A549 (cell line): ENCODE measurements around the gene TRIOBP. TPM values are rescaled to one million over a fixed set of nuclear protein-coding genes. Genes with fewer than 3 reads are reported as not detected.

Experiments
- ATAC-seq, 2 experiments: fragments of 200-7000 bp in 1 of 2; fragments of >200 bp in 1 of 2; cut with Nextera tagmentation in 1 of 2; cut with Tn5 transposase in 1 of 2; 3 replicates each; pipeline versions ENCODE4 v1.8.0 to v1.9.1; 2018 to 2020; ENCODE audit warnings: mild to moderate bottlenecking in 1 of 2, moderate library complexity in 1 of 2
- CTCF ChIA-PET: fragments of 300-600 bp; sonication (Branson Sonifier 250); formaldehyde crosslinking; extraction: SDS; loops from one replicate; lab custom pipeline; 2021; ENCODE audit warnings: antibody characterized with exemption, inconsistent platforms; lab: Yijun Ruan, JAX
- POLR2A ChIA-PET: fragments of 350-600 bp; formaldehyde crosslinking; extraction: SDS; loops from one replicate; lab custom pipeline; 2021; ENCODE audit warnings: antibody characterized with exemption, inconsistent platforms; lab: Yijun Ruan, JAX
- DNase-seq, 2 experiments: peaks; one replicate each; pipeline versions ENCODE4 v3.0.0 to v3.0.0-alpha.2; 2011 to 2016; ENCODE audit warnings: low read depth in 1 of 2, low spot score in 1 of 2
- FAIRE-seq: peaks from 2 replicates; lab custom pipeline; 2011; peaks lifted over from hg19 to GRCh38; lab: Jason Lieb, UNC
- H3K27ac ChIP-seq, 2 experiments: fragments of >200 bp; sonication (Bioruptor Twin); formaldehyde crosslinking; 3 replicates each; pipeline ENCODE4 v1.5.1; 2016 to 2017
- H3K4me1 ChIP-seq: fragments of >200 bp; sonication (Bioruptor Twin); formaldehyde crosslinking; 3 replicates; pipeline ENCODE4 v1.6.1; 2016
- H3K4me2 ChIP-seq: fragments of >200 bp; sonication (Bioruptor Twin); formaldehyde crosslinking; 3 replicates; pipeline ENCODE4 v1.6.1; 2016
- H3K4me3 ChIP-seq: fragments of >200 bp; sonication (Bioruptor Twin); formaldehyde crosslinking; 3 replicates; pipeline ENCODE4 v1.5.1; 2016
- H3K9me3 ChIP-seq: fragments of >200 bp; sonication (Bioruptor Twin); formaldehyde crosslinking; 3 replicates; pipeline ENCODE4 v1.6.1; 2016
- BHLHE40 ChIP-seq: IDR thresholded peaks from 2 replicates; pipeline ENCODE4 v1.6.1; 2012; ENCODE audit warnings: low read depth, low read length, inconsistent platforms
- CEBPB ChIP-seq, 2 experiments: fragments of >200 bp in 1 of 2; sonication (Bioruptor Twin) in 1 of 2; formaldehyde crosslinking in 1 of 2; IDR thresholded peaks; 2 replicates each; pipeline ENCODE4 v1.6.1; 2012 to 2016
- EP300 ChIP-seq, 2 experiments: fragments of >200 bp; sonication (Bioruptor Twin); formaldehyde crosslinking; IDR thresholded peaks; 2 replicates in 1 of 2; 3 replicates in 1 of 2; pipeline ENCODE4 v1.6.1; 2016 to 2017
- FOXS1 ChIP-seq: fragments of 250-450 bp; sonication (Bioruptor Pico); IDR thresholded peaks from 2 replicates; pipeline ENCODE4 v1.5.0; 2020; ENCODE audit warnings: mild to moderate bottlenecking, moderate library complexity
- GATA3 ChIP-seq: IDR thresholded peaks from 2 replicates; pipeline ENCODE4 v1.6.1; 2012; ENCODE audit warnings: borderline replicate concordance
- HOXA7 ChIP-seq: fragments of 250-450 bp; sonication (Bioruptor Pico); IDR thresholded peaks from 2 replicates; pipeline ENCODE4 v1.5.0; 2020; ENCODE audit warnings: mild to moderate bottlenecking, moderate library complexity
- JUN ChIP-seq, 2 experiments: fragments of >200 bp; sonication (Bioruptor Twin); formaldehyde crosslinking; IDR thresholded peaks; 2 replicates in 1 of 2; 3 replicates in 1 of 2; pipeline ENCODE4 v1.6.1; 2016 to 2017
- JUNB ChIP-seq: fragments of >200 bp; sonication (Bioruptor Twin); formaldehyde crosslinking; IDR thresholded peaks from 2 replicates; pipeline ENCODE4 v1.6.1; 2016
- KDM1A ChIP-seq: fragments of 200-600 bp; sonication (generic); IDR thresholded peaks from 2 replicates; pipeline ENCODE4 v1.6.1; 2016; ENCODE audit warnings: low read depth, mild to moderate bottlenecking
- KDM5A ChIP-seq: fragments of 200-600 bp; sonication (generic); IDR thresholded peaks from 2 replicates; pipeline ENCODE4 v1.6.1; 2016; ENCODE audit warnings: antibody characterized with exemption, mild to moderate bottlenecking
- MYC ChIP-seq: IDR thresholded peaks from 2 replicates; pipeline ENCODE4 v1.6.1; 2012; ENCODE audit warnings: mild to moderate bottlenecking, inconsistent platforms, low read length, improper control_type of control experiment, borderline replicate concordance
- NPAS2 ChIP-seq: fragments of 250-450 bp; sonication (Bioruptor Pico); IDR thresholded peaks from 2 replicates; pipeline ENCODE4 v1.8.0; 2022; ENCODE audit warnings: mild to moderate bottlenecking, moderate library complexity, borderline replicate concordance
- PHF8 ChIP-seq: fragments of 200-600 bp; sonication (generic); IDR thresholded peaks from 2 replicates; pipeline ENCODE4 v1.6.1; 2016; ENCODE audit warnings: low read depth, mild to moderate bottlenecking, antibody characterized with exemption, moderate library complexity, borderline replicate concordance
- POLR2A ChIP-seq: IDR thresholded peaks from 2 replicates; pipeline ENCODE4 v1.6.1; 2012; ENCODE audit warnings: mild to moderate bottlenecking, low read length
- POLR2AphosphoS2 ChIP-seq: conservative IDR thresholded peaks from 2 replicates; pipeline ENCODE4 v1.6.1; 2012; ENCODE audit warnings: low read length, improper control_type of control experiment, inconsistent platforms
- RAD21 ChIP-seq, 2 experiments: fragments of >200 bp in 1 of 2; sonication (Bioruptor Twin) in 1 of 2; formaldehyde crosslinking in 1 of 2; IDR thresholded peaks in 1 of 2; conservative IDR thresholded peaks in 1 of 2; 2 replicates in 1 of 2; 3 replicates in 1 of 2; pipeline ENCODE4 v1.6.1; 2012 to 2018; ENCODE audit warnings: inconsistent platforms in 1 of 2
- RARB ChIP-seq: fragments of 250-450 bp; sonication (Bioruptor Pico); IDR thresholded peaks from 2 replicates; pipeline ENCODE4 v1.8.0; 2021; ENCODE audit warnings: mild to moderate bottlenecking, moderate library complexity
- RNF2 ChIP-seq: fragments of 200-600 bp; sonication (generic); IDR thresholded peaks from 2 replicates; pipeline ENCODE4 v1.6.1; 2016; ENCODE audit warnings: low read depth, mild to moderate bottlenecking, antibody characterized with exemption, moderate library complexity, borderline replicate concordance
- SMC3 ChIP-seq: fragments of >200 bp; sonication (Bioruptor Twin); formaldehyde crosslinking; IDR thresholded peaks from 3 replicates; pipeline ENCODE4 v1.6.1; 2018; ENCODE audit warnings: inconsistent platforms
- ZNF302 ChIP-seq: fragments of 250-450 bp; sonication (Bioruptor Pico); IDR thresholded peaks from 2 replicates; pipeline ENCODE4 v1.9.0; 2021; ENCODE audit warnings: inconsistent platforms, mild to moderate bottlenecking, moderate library complexity
- WGBS: methylation state at CpG from one replicate; pipeline ENCODE4 v1.1.6; 2017; ENCODE audit errors: missing lambda C conversion rate; 5-methylcytosine and 5-hydroxymethylcytosine counted together
- polyA plus RNA-seq, 4 experiments: library from polyadenylated mRNA; depleted of rRNA in 3 of 4; stranded (reverse); fragments of >200 nt; fragmentation: RNase III in 1 of 4; extraction: RNeasy Plus Mini Kit Qiagen cat#74134 plus additional on column Dnase treatment in 1 of 4; gene quantifications; 2 replicates in 3 of 4; 3 replicates in 1 of 4; pipeline ENCODE4 v1.2.3, GENCODE V29; 2011 to 2017
- TF ChIP-seq, protein P1 (sequence below): fragments of 250-450 bp; sonication (Bioruptor Pico); IDR thresholded peaks from 2 replicates; pipeline ENCODE4 v1.5.0; 2020; ENCODE audit warnings: low read depth, mild to moderate bottlenecking, moderate library complexity
- TF ChIP-seq, protein P2 (sequence below): fragments of 200-600 bp; sonication (generic); IDR thresholded peaks from 2 replicates; pipeline ENCODE4 v1.6.1; 2016; ENCODE audit warnings: antibody characterized with exemption, mild to moderate bottlenecking, moderate library complexity
- TF ChIP-seq, protein P3 (sequence below): fragments of 450-650 bp; IDR thresholded peaks from 2 replicates; pipeline ENCODE4 v1.6.1; 2014; ENCODE audit warnings: antibody characterized with exemption
- TF ChIP-seq, protein P4 (sequence below): fragments of 250-450 bp; sonication (Bioruptor Pico); IDR thresholded peaks from 2 replicates; pipeline ENCODE4 v1.5.0; 2021; ENCODE audit warnings: mild to moderate bottlenecking, moderate library complexity, borderline replicate concordance
- TF ChIP-seq, protein P5 (sequence below): fragments of >200 bp; sonication (Bioruptor Twin); formaldehyde crosslinking; IDR thresholded peaks from 3 replicates; pipeline ENCODE4 v1.5.1; 2016
- TF ChIP-seq, protein P6 (sequence below): IDR thresholded peaks from 2 replicates; pipeline ENCODE4 v1.6.1; 2012

Gene TRIOBP
- polyA plus RNA-seq, 2 of the 4 experiments (the other 2 are of a cell fraction), result 15.7 to 26.0 TPM

DNA sequence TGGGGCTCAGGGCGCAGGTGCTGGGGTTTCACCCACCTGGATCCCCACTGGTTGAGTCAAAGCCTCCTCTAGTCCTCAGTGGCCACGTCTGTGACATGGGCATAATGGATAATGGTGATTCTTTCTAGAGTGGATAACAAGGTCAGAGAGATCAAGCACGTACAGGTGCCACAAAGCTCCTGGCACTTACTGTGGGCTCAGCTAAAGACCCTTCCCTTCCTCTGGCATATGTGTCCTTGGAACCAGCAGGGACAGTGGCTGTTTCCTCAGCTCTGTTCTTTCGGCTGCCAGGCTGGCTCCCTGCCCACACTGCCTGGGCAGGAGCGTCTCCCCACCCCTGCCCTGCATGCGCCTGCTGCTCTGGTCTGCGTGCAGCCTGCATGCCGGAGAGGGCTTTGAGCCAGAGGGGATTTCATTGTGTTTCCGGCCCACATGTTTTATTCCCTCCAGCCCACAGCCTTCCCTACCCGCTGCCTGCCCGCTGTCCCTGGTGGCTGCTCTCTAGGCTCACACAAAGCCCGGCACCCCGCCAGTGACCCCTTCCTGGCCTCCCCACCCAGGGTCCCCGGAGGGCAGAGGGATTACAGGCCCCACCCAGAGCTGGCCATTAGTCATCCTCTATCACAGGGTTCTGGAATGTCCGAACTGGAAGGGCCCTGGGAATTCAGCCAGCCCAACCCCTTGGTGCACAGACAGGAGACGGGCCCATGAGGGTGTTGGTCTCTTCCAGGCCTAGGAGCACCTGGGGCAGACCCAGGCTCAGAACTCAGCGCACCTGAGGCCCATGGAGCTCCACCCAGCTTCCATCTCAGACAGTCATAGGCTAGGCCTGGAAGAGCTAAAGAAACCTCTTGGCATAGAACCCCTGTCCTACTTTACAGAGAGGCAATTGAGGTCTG lies 55.6 kb downstream of the TRIOBP start:
- Histone ChIP-seq H3K4me2 (peak overlapping the region; percentile 78), H3K4me1 (peaks cover 68% of the 10 kb centered on the region), H3K27ac (peak overlapping the region; percentile 98 to 100), H3K9me3 (no peaks in the 10 kb centered on the region), H3K4me3 (0 out of 3 replicates have a peak overlapping the region, but pooled peaks have one; percentile 19)
- FAIRE-seq (peak; percentile 83), ATAC-seq (peak; percentile 82 to 85), DNase-seq (peak; percentile 64 to 94)
- WGBS, result 4% methylated on average over 11 of the region's 17 CpGs
- ChIA-PET POLR2A (interaction anchor here (1.0 to 2.1 kb wide), 3 partner anchors 31 to 94 kb away, joined by 4 to 6 read pairs (median 5); a partner anchor contains a TSS), CTCF (interaction anchor here (0.8 to 1.8 kb wide), 8 partner anchors 11 to 444 kb away, joined by 3 to 5 read pairs (median 4); partner anchors contain the start of gene MICALL1)
- TF ChIP-seq, protein P1, sequence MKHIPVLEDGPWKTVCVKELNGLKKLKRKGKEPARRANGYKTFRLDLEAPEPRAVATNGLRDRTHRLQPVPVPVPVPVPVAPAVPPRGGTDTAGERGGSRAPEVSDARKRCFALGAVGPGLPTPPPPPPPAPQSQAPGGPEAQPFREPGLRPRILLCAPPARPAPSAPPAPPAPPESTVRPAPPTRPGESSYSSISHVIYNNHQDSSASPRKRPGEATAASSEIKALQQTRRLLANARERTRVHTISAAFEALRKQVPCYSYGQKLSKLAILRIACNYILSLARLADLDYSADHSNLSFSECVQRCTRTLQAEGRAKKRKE (CRISPR knock-in tag), result no peak
- TF ChIP-seq, protein P2, sequence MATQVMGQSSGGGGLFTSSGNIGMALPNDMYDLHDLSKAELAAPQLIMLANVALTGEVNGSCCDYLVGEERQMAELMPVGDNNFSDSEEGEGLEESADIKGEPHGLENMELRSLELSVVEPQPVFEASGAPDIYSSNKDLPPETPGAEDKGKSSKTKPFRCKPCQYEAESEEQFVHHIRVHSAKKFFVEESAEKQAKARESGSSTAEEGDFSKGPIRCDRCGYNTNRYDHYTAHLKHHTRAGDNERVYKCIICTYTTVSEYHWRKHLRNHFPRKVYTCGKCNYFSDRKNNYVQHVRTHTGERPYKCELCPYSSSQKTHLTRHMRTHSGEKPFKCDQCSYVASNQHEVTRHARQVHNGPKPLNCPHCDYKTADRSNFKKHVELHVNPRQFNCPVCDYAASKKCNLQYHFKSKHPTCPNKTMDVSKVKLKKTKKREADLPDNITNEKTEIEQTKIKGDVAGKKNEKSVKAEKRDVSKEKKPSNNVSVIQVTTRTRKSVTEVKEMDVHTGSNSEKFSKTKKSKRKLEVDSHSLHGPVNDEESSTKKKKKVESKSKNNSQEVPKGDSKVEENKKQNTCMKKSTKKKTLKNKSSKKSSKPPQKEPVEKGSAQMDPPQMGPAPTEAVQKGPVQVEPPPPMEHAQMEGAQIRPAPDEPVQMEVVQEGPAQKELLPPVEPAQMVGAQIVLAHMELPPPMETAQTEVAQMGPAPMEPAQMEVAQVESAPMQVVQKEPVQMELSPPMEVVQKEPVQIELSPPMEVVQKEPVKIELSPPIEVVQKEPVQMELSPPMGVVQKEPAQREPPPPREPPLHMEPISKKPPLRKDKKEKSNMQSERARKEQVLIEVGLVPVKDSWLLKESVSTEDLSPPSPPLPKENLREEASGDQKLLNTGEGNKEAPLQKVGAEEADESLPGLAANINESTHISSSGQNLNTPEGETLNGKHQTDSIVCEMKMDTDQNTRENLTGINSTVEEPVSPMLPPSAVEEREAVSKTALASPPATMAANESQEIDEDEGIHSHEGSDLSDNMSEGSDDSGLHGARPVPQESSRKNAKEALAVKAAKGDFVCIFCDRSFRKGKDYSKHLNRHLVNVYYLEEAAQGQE, result no peak
- TF ChIP-seq, protein P3, sequence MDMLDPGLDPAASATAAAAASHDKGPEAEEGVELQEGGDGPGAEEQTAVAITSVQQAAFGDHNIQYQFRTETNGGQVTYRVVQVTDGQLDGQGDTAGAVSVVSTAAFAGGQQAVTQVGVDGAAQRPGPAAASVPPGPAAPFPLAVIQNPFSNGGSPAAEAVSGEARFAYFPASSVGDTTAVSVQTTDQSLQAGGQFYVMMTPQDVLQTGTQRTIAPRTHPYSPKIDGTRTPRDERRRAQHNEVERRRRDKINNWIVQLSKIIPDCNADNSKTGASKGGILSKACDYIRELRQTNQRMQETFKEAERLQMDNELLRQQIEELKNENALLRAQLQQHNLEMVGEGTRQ, result no peak
- TF ChIP-seq RNF2 (no peak), MYC (0 out of 2 replicates have a peak, but pooled peaks have one; percentile 48), RAD21 (conservative IDR thresholded peaks at IDR 0.05 in 1 of 2, IDR thresholded peaks at IDR 0.05 in 1 of 2) (peak; percentile 13 to 38; a peak in 4 of 5 replicates), KDM5A (no peak), JUNB (peak; percentile 58), HOXA7 (CRISPR knock-in tag) (no peak), EP300 (IDR thresholded peaks at IDR 0.05) (peak in 1 of 2 experiments; percentile 75; a peak in 2 of 5 replicates), FOXS1 (no peak), PHF8 (no peak), POLR2AphosphoS2 (no peak), POLR2A (no peak), NPAS2 (CRISPR knock-in tag) (no peak), BHLHE40 (no peak), RARB (CRISPR knock-in tag) (peak; percentile 79), JUN (IDR thresholded peaks at IDR 0.05) (peak; percentile 64 to 82; a peak in 4 of 5 replicates), KDM1A (peak; percentile 73; the same call in 1 of the 2 replicates), GATA3 (peak; percentile 78), CEBPB (IDR thresholded peaks at IDR 0.05) (0 out of 4 replicates have a peak, but pooled peaks of 1 of the 2 experiments have one; percentile 36), ZNF302 (CRISPR knock-in tag) (no peak), SMC3 (0 out of 3 replicates have a peak, but pooled peaks have one; percentile 13)
- TF ChIP-seq, protein P4, sequence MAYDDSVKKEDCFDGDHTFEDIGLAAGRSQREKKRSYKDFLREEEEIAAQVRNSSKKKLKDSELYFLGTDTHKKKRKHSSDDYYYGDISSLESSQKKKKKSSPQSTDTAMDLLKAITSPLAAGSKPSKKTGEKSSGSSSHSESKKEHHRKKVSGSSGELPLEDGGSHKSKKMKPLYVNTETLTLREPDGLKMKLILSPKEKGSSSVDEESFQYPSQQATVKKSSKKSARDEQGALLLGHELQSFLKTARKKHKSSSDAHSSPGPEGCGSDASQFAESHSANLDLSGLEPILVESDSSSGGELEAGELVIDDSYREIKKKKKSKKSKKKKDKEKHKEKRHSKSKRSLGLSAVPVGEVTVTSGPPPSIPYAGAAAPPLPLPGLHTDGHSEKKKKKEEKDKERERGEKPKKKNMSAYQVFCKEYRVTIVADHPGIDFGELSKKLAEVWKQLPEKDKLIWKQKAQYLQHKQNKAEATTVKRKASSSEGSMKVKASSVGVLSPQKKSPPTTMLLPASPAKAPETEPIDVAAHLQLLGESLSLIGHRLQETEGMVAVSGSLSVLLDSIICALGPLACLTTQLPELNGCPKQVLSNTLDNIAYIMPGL (CRISPR knock-in tag), result no peak
- TF ChIP-seq, protein P5, sequence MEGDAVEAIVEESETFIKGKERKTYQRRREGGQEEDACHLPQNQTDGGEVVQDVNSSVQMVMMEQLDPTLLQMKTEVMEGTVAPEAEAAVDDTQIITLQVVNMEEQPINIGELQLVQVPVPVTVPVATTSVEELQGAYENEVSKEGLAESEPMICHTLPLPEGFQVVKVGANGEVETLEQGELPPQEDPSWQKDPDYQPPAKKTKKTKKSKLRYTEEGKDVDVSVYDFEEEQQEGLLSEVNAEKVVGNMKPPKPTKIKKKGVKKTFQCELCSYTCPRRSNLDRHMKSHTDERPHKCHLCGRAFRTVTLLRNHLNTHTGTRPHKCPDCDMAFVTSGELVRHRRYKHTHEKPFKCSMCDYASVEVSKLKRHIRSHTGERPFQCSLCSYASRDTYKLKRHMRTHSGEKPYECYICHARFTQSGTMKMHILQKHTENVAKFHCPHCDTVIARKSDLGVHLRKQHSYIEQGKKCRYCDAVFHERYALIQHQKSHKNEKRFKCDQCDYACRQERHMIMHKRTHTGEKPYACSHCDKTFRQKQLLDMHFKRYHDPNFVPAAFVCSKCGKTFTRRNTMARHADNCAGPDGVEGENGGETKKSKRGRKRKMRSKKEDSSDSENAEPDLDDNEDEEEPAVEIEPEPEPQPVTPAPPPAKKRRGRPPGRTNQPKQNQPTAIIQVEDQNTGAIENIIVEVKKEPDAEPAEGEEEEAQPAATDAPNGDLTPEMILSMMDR, result no peak
- TF ChIP-seq, protein P6, sequence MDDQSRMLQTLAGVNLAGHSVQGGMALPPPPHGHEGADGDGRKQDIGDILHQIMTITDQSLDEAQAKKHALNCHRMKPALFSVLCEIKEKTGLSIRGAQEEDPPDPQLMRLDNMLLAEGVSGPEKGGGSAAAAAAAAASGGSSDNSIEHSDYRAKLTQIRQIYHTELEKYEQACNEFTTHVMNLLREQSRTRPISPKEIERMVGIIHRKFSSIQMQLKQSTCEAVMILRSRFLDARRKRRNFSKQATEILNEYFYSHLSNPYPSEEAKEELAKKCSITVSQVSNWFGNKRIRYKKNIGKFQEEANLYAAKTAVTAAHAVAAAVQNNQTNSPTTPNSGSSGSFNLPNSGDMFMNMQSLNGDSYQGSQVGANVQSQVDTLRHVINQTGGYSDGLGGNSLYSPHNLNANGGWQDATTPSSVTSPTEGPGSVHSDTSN, result peak; percentile 63; the same call in 1 of the 2 replicates
